ENCODE measurements around the gene SLC38A6. TPM values are rescaled to one million over a fixed set of nuclear protein-coding genes. Genes with fewer than 3 reads are reported as not detected.

Gene SLC38A6
- total and polyA plus RNA-seq, 2 of the 8 experiments (the other 6 are each of a cell fraction or from before 2014, with no cell fraction given), result 8.1 to 9.8 TPM

GRCh38 chr14:60956202-60956601, 24.8 kb upstream of the SLC38A6 start:
- no peak overlapping the region for H2BK20ac ChIP-seq (ENCODE audit: low read length)
- no peak overlapping the region for H2BK12ac ChIP-seq (ENCODE audit: low read depth, low read length)
- no peak overlapping the region for H2AK5ac ChIP-seq (ENCODE audit: low read depth, low read length)
- no peak overlapping the region for H4K91ac ChIP-seq (replicated peaks; ENCODE audit: insufficient read length, low read length)
- DNase-seq (ENCODE audit: low read depth in 1 of 2, low spot score in 2 of 2), result no peak
- H3K4me3 ChIP-seq (ENCODE audit: extremely low read depth in 1 of 4, insufficient read depth in 2 of 4, low read depth in 3 of 4, low read length in 4 of 4), result no peak overlapping the region
- H3K36me3 ChIP-seq (ENCODE audit: control insufficient read depth in 2 of 4, insufficient read depth in 4 of 4, low read length in 3 of 4), result no peaks in the 10 kb centered on the region; a peak in 1 of 8 replicates
- TF ChIP-seq E2F6 (IDR thresholded peaks at IDR 0.05) (no peak), RXRA (IDR thresholded peaks at IDR 0.05; ENCODE audit: insufficient read depth, low read depth, low read length) (no peak), NRF1 (IDR thresholded peaks at IDR 0.05; ENCODE audit: low read depth, low read length) (no peak), EZH2 (IDR thresholded peaks at IDR 0.05; ENCODE audit: low read depth, low read length, severe bottlenecking) (no peak), CBX8 (IDR thresholded peaks at IDR 0.05; ENCODE audit: borderline replicate concordance, low read depth, low read length) (no peak), BCL11A (IDR thresholded peaks at IDR 0.05; ENCODE audit: low read depth in 2 of 2, low read length in 2 of 2) (no peak)
- H3K18ac ChIP-seq (ENCODE audit: extremely low read depth, low read length), result no peak overlapping the region
- no peaks in the 10 kb centered on the region for H3K27me3 ChIP-seq (replicated peaks in 1 of 4; ENCODE audit: control insufficient read depth in 3 of 4, extremely low read depth in 1 of 4, insufficient read depth in 3 of 4, low read length in 3 of 4)
- H2AFZ ChIP-seq (ENCODE audit: low read length), result no peak overlapping the region
- H4K20me1 ChIP-seq (replicated peaks in 1 of 2; ENCODE audit: control insufficient read depth in 1 of 2, insufficient read depth in 2 of 2, low read length in 2 of 2), result no peaks in the 10 kb centered on the region
- no peak overlapping the region for H3K4ac ChIP-seq (replicated peaks; ENCODE audit: insufficient read length, low read depth, low read length)
- POLR2A ChIA-PET (ENCODE audit: partially characterized antibody), result no interaction called here
- H2BK15ac ChIP-seq (ENCODE audit: low read length), result no peak overlapping the region
- H4K8ac ChIP-seq (ENCODE audit: extremely low read depth, insufficient read depth, low read length), result no peak overlapping the region
- no peaks in the 10 kb centered on the region; the same call in 1 of the 2 replicates for H3K23me2 ChIP-seq (ENCODE audit: low read depth, low read length)
- H4K5ac ChIP-seq (ENCODE audit: insufficient read length, low read depth, low read length), result no peak overlapping the region
- H3K56ac ChIP-seq (replicated peaks; ENCODE audit: insufficient read length, low read depth, low read length), result no peak overlapping the region
- no peak for FAIRE-seq
- H2BK120ac ChIP-seq (replicated peaks; ENCODE audit: low read depth, low read length), result no peak overlapping the region
- H3K4me2 ChIP-seq (ENCODE audit: insufficient read depth in 1 of 2, low read depth in 2 of 2, low read length in 2 of 2), result no peak overlapping the region
- H3K27ac ChIP-seq (ENCODE audit: low read depth, low read length), result no peak overlapping the region
- H3K9ac ChIP-seq (replicated peaks in 1 of 4; ENCODE audit: extremely low read depth in 1 of 4, low read depth in 3 of 4, low read length in 3 of 4), result no peak overlapping the region
- no peaks in the 10 kb centered on the region; a peak in 1 of 4 replicates for H3K79me2 ChIP-seq (ENCODE audit: control insufficient read depth in 1 of 2, insufficient read depth in 2 of 2, low read length in 2 of 2)
- H3K79me1 ChIP-seq (ENCODE audit: low read depth, low read length), result no peaks in the 10 kb centered on the region; the same call in 1 of the 2 replicates
- no peak overlapping the region for H3K14ac ChIP-seq (ENCODE audit: insufficient read length)
- H2BK5ac ChIP-seq (ENCODE audit: low read depth, low read length), result no peak overlapping the region
- no peaks in the 10 kb centered on the region for H3K4me1 ChIP-seq (replicated peaks in 1 of 4; ENCODE audit: control insufficient read depth in 3 of 4, insufficient read depth in 4 of 4, low read length in 3 of 4)
- no peak overlapping the region for H3K23ac ChIP-seq (ENCODE audit: insufficient read length)
- H3K9me3 ChIP-seq (ENCODE audit: insufficient read depth in 2 of 2, low read depth in 1 of 2, low read length in 1 of 2), result peaks cover 5 to 19% of the 10 kb centered on the region in 2 experiments
- WGBS, 2 experiments (ENCODE audit: extremely low coverage in 1 of 2, insufficient coverage in 1 of 2, insufficient read length in 1 of 2, insufficient replicate concordance in 2 of 2, low coverage in 1 of 2, low lambda C conversion rate in 2 of 2, missing lambda C conversion rate in 1 of 2), result 85% methylated on average over 4 of the region's 4 CpGs; no CpG with 5 or more reads in 1 of the 2 experiments
- CTCF ChIA-PET (ENCODE audit: partially characterized antibody), result no interaction called here
